ENCODE results near the gene DYNLT4. TPM values are rescaled to one million over a fixed set of nuclear protein-coding genes. Genes with fewer than 3 reads are reported as not detected.

Gene DYNLT4
- under 1 TPM in 1 of 6 experiments, not detected in 5; 0.26 TPM for total RNA-seq
- long read RNA-seq = 0 reads

- intact Hi-C loops (cut with DNase I) = no loop called here
- peak within 1 kb of the TSS in 2 of 3 donors; percentile 4 to 26 for H3K4me3 ChIP-seq
- H3K9me3 ChIP-seq = no peaks in the 10 kb centered on the region
- DNase-seq (peak in 2 of 3 donors; percentile 45 to 49), ATAC-seq (no peak)
- peaks cover 0 to 47% (median 28%) of the 10 kb centered on the region in 4 donors for H3K4me1 ChIP-seq
- 0% methylated on average over 2 of the region's 7 CpGs for WGBS (ENCODE audit: insufficient coverage, low coverage, low lambda C conversion rate, missing lambda C conversion rate)
- peak within 1 kb of the TSS; percentile 93 to 99 (median 96) for H3K27ac ChIP-seq
- TF ChIP-seq CTCF (IDR thresholded peaks at IDR 0.05) (no peak), POLR2A (IDR thresholded peaks at IDR 0.05) (peak; percentile 75)
- peaks cover 0 to 13% (median 1%) of the 10 kb centered on the region in 4 donors for H3K36me3 ChIP-seq
- no peaks in the 10 kb centered on the region for H3K27me3 ChIP-seq
Measured at GRCh38 chr1:44806704-44807363, at the start of gene DYNLT4. Gene DYNLT4 (minus strand): TSS chr1:44807351. CDS start chr1:44806668, 683 bp downstream.

GRCh38 chr1:44855742-44856141, 48.6 kb upstream of the DYNLT4 start:
- no peak for TF ChIP-seq CTCF (IDR thresholded peaks at IDR 0.05)
- TF ChIP-seq POLR2A (IDR thresholded peaks at IDR 0.05) = no peak
- 81% methylated on average over 6 of the region's 7 CpGs for WGBS (ENCODE audit: insufficient coverage, low coverage, low lambda C conversion rate, missing lambda C conversion rate)
- no peak for ATAC-seq
- no peak overlapping the region for H3K4me3 ChIP-seq
- peaks cover 0 to 6% (median 0%) of the 10 kb centered on the region in 4 donors for H3K36me3 ChIP-seq
- intact Hi-C loops (cut with DNase I) = no loop called here
- no peaks in the 10 kb centered on the region for H3K27me3 ChIP-seq
- DNase-seq = no peak
- no peaks in the 10 kb centered on the region for H3K4me1 ChIP-seq
- H3K9me3 ChIP-seq = no peaks in the 10 kb centered on the region
- no peak overlapping the region for H3K27ac ChIP-seq

DNA sequence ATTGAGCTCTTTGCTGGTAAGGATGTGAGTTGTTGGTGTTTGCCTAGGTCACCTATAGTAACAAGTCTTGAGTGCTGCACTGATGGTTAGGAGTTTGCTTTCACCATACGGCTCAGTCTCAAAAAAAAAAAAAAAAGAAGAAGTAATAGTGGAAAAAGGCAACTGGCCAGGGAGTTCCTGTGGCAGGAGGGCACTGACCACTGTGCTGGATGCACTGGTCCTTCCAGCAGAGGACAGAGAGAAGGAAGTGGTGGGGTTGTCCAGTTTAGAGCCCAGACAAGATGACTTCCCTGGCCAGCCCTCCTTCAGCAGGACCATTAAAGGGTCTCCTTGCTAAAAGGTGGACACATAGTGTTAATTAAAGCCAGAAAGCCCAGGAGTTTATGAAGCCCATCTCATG, 47.8 kb upstream of the DYNLT4 start:
- peak in 3 of 4 donors; percentile 43 to 67 (median 52) for ATAC-seq

DNA sequence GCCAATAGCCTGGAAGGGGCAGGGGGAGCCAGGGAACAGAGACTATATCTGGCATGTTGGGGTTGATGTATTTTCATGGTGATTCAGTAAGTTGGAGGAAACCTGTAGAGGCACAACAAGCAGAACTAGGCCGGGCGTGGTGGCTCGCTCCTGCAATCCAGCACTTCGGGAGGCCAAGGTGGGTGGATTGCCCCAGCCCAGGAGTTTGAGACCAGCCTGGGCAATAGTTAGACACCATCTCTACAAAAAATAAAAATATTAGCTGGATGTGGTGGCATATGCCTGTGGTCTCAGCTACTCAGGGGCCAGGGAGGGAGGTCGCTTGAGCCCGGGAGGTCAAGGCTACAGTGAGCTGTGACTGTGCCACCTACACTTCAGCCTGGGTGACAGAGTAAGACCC, 46.0 kb upstream of the DYNLT4 start:
- H3K27ac ChIP-seq = no peak overlapping the region
- peaks cover 0 to 6% (median 0%) of the 10 kb centered on the region in 4 donors for H3K36me3 ChIP-seq
- no peak for DNase-seq
- WGBS (ENCODE audit: insufficient coverage, low coverage, low lambda C conversion rate, missing lambda C conversion rate) = 90% methylated on average over 2 of the region's 6 CpGs
- no peak overlapping the region for H3K4me3 ChIP-seq
- no peaks in the 10 kb centered on the region for H3K9me3 ChIP-seq
- TF ChIP-seq POLR2A (IDR thresholded peaks at IDR 0.05) (no peak), CTCF (IDR thresholded peaks at IDR 0.05) (no peak)
- intact Hi-C loops (cut with DNase I) = no loop called here
- H3K27me3 ChIP-seq = no peaks in the 10 kb centered on the region
- no peak for ATAC-seq
- H3K4me1 ChIP-seq = no peaks in the 10 kb centered on the region

More for the DNA sequence above, 47.8 kb upstream of the DYNLT4 start:
- Histone ChIP-seq H3K9me3 (no peaks in the 10 kb centered on the region), H3K4me1 (no peaks in the 10 kb centered on the region), H3K36me3 (peaks cover 0 to 6% (median 0%) of the 10 kb centered on the region in 4 donors), H3K27me3 (no peaks in the 10 kb centered on the region), H3K4me3 (no peak overlapping the region), H3K27ac (no peak overlapping the region)
- 86% methylated on average over 1 of the region's 1 CpG for WGBS (ENCODE audit: insufficient coverage, low coverage, low lambda C conversion rate, missing lambda C conversion rate)
- no peak for DNase-seq
- intact Hi-C loops (cut with DNase I) = no loop called here
- TF ChIP-seq CTCF (IDR thresholded peaks at IDR 0.05) = no peak
- TF ChIP-seq POLR2A (IDR thresholded peaks at IDR 0.05) = no peak

All from right lobe of liver (tissue), 6 donors.